ENCODE results near the gene TTC24.

GRCh38 chr1:156623946-156624813 lies 44.7 kb downstream of the TTC24 start:
- TF ChIP-seq CTCF (IDR thresholded peaks at IDR 0.05) (peak; percentile 84), ZFX (IDR thresholded peaks at IDR 0.05; ENCODE audit: borderline replicate concordance) (no peak)
